ENCODE measurements around the gene CCDC83.

GRCh38 chr11:85867751-85868150 is 12.6 kb downstream of the CCDC83 start:
- TF ChIP-seq ZNF565 (CRISPR knock-in tag; conservative IDR thresholded peaks at IDR 0.05; ENCODE audit: low read depth) (no peak), CREB5 (CRISPR knock-in tag; IDR thresholded peaks at IDR 0.05; ENCODE audit: low read depth) (no peak), OSR1 (CRISPR knock-in tag; IDR thresholded peaks at IDR 0.05) (no peak), GLIS3 (CRISPR knock-in tag; IDR thresholded peaks at IDR 0.05) (no peak), ZFP30 (CRISPR knock-in tag; IDR thresholded peaks at IDR 0.05) (no peak), POU6F1 (CRISPR knock-in tag; IDR thresholded peaks at IDR 0.05; ENCODE audit: borderline replicate concordance, low read depth) (no peak)
- TF ChIP-seq, protein P1, sequence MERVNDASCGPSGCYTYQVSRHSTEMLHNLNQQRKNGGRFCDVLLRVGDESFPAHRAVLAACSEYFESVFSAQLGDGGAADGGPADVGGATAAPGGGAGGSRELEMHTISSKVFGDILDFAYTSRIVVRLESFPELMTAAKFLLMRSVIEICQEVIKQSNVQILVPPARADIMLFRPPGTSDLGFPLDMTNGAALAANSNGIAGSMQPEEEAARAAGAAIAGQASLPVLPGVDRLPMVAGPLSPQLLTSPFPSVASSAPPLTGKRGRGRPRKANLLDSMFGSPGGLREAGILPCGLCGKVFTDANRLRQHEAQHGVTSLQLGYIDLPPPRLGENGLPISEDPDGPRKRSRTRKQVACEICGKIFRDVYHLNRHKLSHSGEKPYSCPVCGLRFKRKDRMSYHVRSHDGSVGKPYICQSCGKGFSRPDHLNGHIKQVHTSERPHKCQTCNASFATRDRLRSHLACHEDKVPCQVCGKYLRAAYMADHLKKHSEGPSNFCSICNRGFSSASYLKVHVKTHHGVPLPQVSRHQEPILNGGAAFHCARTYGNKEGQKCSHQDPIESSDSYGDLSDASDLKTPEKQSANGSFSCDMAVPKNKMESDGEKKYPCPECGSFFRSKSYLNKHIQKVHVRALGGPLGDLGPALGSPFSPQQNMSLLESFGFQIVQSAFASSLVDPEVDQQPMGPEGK (CRISPR knock-in tag; IDR thresholded peaks at IDR 0.05; ENCODE audit: borderline replicate concordance), result no peak

Data from SK-N-SH treated with all-trans-retinoic acid at 6 μM for 48 hours (cell line).